Omental fat pad (tissue), 4 donors: ENCODE measurements around the gene ZNF230. TPM values are rescaled to one million over a fixed set of nuclear protein-coding genes. Genes with fewer than 3 reads are reported as not detected.

Experiments
- ATAC-seq: fragments of 150-250 bp; one replicate; pipeline ENCODE4 v1.9.1; 2016; ENCODE audit warnings: mild to moderate bottlenecking, moderate library complexity; ENCODE audit not compliant: low FRiP score
- DNase-seq: peaks from one replicate; pipeline ENCODE4 v3.0.0-alpha.2; 2019; ENCODE audit warnings: low spot score
- CTCF ChIP-seq, 3 donors: fragments of 450-650 bp; IDR thresholded peaks; one replicate each; pipeline ENCODE4 v1.5.1; 2016 to 2017; ENCODE audit warnings: antibody characterized with exemption in 3 of 3, mild to moderate bottlenecking in 3 of 3, moderate library complexity in 2 of 3
- small RNA-seq: library from RNA; depleted of rRNA; stranded (forward); fragments of <200 nt; gene quantifications from one replicate; pipeline ENCODE3, GENCODE V24; 2016
- total RNA-seq, 4 donors: library from RNA; depleted of rRNA; stranded (reverse); fragments of >200 nt; gene quantifications; one replicate each; pipeline ENCODE4 v1.1.0, GENCODE V29; 2016

ZNF230 gene
- total RNA-seq, 4 donors from 2014 or later, result 1.7 to 5.7 (median 3.1) TPM

GRCh38 chr19:44059229-44059628 lies 56.5 kb downstream of the ZNF230 start:
- no peak for DNase-seq
- no peak for ATAC-seq
- no peak for TF ChIP-seq CTCF (IDR thresholded peaks at IDR 0.05)

DNA sequence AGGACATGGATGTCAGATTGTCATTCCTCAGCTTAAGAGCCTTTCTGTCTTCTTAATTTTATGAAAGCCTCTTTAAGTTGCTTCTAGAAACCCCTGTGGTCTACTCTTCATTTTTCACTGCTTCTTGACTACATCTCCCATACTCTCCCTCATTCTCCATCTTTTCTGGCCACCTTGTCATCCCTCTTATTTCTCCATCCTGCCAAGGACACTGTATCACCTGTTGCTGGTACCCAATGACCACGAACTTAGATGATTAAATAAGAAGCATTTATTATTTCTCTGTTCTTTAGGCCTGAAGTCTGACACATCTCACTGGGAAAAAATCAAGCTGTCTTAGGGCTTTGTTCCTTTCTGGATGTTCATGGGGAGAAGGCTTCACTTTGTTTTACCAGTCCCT lies 58.3 kb downstream of the ZNF230 start:
- no peak for TF ChIP-seq CTCF (IDR thresholded peaks at IDR 0.05)
- DNase-seq, result no peak
- no peak for ATAC-seq

Small RNA genes lying within 50 kb of the gene (small RNA-seq; reads per million reads assigned to genes)
- gene AC006213.5, result not detected

Other genes starting within 250 kb of the ZNF230 start
- 10 to 100 TPM; 13.7 to 22.8 (median 15.5) TPM for gene SMG9, start 248.0 kb upstream of the ZNF230 start, total RNA-seq
- 10 to 100 TPM in 1 of 4 donors, 1 to 10 TPM in 2, under 1 TPM in 1; 0.74 to 19.1 (median 2.6) TPM for gene KCNN4, start 222.0 kb upstream of the ZNF230 start, total RNA-seq
- gene LYPD5, start 200.5 kb upstream of the ZNF230 start, total RNA-seq, result 10 to 100 TPM in 1 of 4 donors, 1 to 10 TPM in 2, under 1 TPM in 1; 0.95 to 15.0 (median 2.4) TPM
- 10 to 100 TPM in 1 of 4 donors, 1 to 10 TPM in 3; 4.8 to 20.5 (median 7.3) TPM for gene ZNF283, start 175.6 kb upstream of the ZNF230 start, total RNA-seq
- 1 to 10 TPM in 2 of 4 donors, under 1 TPM in 2; 0.63 to 2.0 (median 1.3) TPM for gene ZNF404, start 119.0 kb upstream of the ZNF230 start, total RNA-seq
- 10 to 100 TPM in 2 of 4 donors, 1 to 10 TPM in 2; 5.4 to 17.2 (median 12.3) TPM for gene ZNF45, start 67.7 kb upstream of the ZNF230 start, total RNA-seq
- 1 to 10 TPM; 2.2 to 6.8 (median 4.0) TPM for gene ZNF221, start 51.7 kb upstream of the ZNF230 start, total RNA-seq
- gene ZNF155, start 18.8 kb upstream of the ZNF230 start, total RNA-seq, result 1 to 10 TPM; 5.0 to 8.2 (median 6.9) TPM
- 1 to 10 TPM; 1.9 to 3.7 (median 2.2) TPM for gene ZNF222, start 22.4 kb downstream of the ZNF230 start, total RNA-seq
- 1 to 10 TPM; 2.8 to 4.7 (median 3.1) TPM for gene ZNF223, start 49.1 kb downstream of the ZNF230 start, total RNA-seq
- 1 to 10 TPM in 3 of 4 donors, under 1 TPM in 1; 0.65 to 3.0 (median 1.7) TPM for gene ZNF284, start 69.2 kb downstream of the ZNF230 start, total RNA-seq
- 10 to 100 TPM; 10.4 to 36.9 (median 17.5) TPM for gene ZNF224, start 91.4 kb downstream of the ZNF230 start, total RNA-seq
- 1 to 10 TPM; 1.8 to 5.5 (median 2.7) TPM for gene ZNF225, start 110.4 kb downstream of the ZNF230 start, total RNA-seq
- 10 to 100 TPM in 1 of 4 donors, 1 to 10 TPM in 3; 4.8 to 11.3 (median 8.4) TPM for gene ZNF234, start 138.6 kb downstream of the ZNF230 start, total RNA-seq
- 10 to 100 TPM in 3 of 4 donors, 1 to 10 TPM in 1; 9.5 to 18.6 (median 14.3) TPM for gene ZNF226, start 162.1 kb downstream of the ZNF230 start, total RNA-seq
- 10 to 100 TPM in 2 of 4 donors, 1 to 10 TPM in 2; 6.6 to 17.7 (median 10.8) TPM for gene ZNF227, start 209.6 kb downstream of the ZNF230 start, total RNA-seq